GM19240 (cell line): ENCODE results near the gene TRAPPC12.
"Not testable (repeated sequence)": the region's sequence is repeated elsewhere in the genome, so short reads cannot be mapped to it uniquely, and the experiment has no call there.

ENCODE experiments used
- DNase-seq: peaks from one replicate; pipeline ENCODE4 v3.0.0; 2011; ENCODE audit warnings: low spot score; ENCODE audit not compliant: insufficient read length

TRAPPC12 gene

GRCh38 chr2:3379647-3380534 is at the start of gene TRAPPC12:
Gene TRAPPC12, plus strand, starts transcription at chr2:3379694. Its CDS starts 7,930 bp downstream, at chr2:3387624.
- peak; percentile 62 for DNase-seq

GRCh38 chr2:3332133-3332532 is 47.4 kb upstream of the TRAPPC12 start:
- DNase-seq, result no peak

GRCh38 chr2:3334392-3335345 is 44.8 kb upstream of the TRAPPC12 start:
- no peak for DNase-seq

GRCh38 chr2:3336844-3337243 is 42.6 kb upstream of the TRAPPC12 start:
- DNase-seq, result no peak

GRCh38 chr2:3338340-3338739 is 41.2 kb upstream of the TRAPPC12 start:
- DNase-seq, result no peak

GRCh38 chr2:3340144-3340543 is 39.4 kb upstream of the TRAPPC12 start:
- DNase-seq, result no peak

GRCh38 chr2:3341336-3341735 is 38.2 kb upstream of the TRAPPC12 start:
- DNase-seq, result no peak

GRCh38 chr2:3342324-3342723 is 37.2 kb upstream of the TRAPPC12 start:
- no peak for DNase-seq

GRCh38 chr2:3343012-3343411 is 36.5 kb upstream of the TRAPPC12 start:
- DNase-seq, result no peak

- DNase-seq, result no peak
Measured at GRCh38 chr2:3344897-3345296, 34.6 kb upstream of the TRAPPC12 start.

- DNase-seq, result no peak
Measured at GRCh38 chr2:3345621-3346020, 33.9 kb upstream of the TRAPPC12 start.

- DNase-seq, result no peak
Measured at GRCh38 chr2:3348767-3349166, 30.7 kb upstream of the TRAPPC12 start.

- no peak for DNase-seq
Measured at GRCh38 chr2:3349211-3349693, 30.2 kb upstream of the TRAPPC12 start.

- DNase-seq, result no peak
Measured at GRCh38 chr2:3354986-3355385, 24.5 kb upstream of the TRAPPC12 start.

GRCh38 chr2:3355951-3356569 is 23.4 kb upstream of the TRAPPC12 start:
- DNase-seq, result no peak

- no peak for DNase-seq
Measured at GRCh38 chr2:3356799-3357198, 22.7 kb upstream of the TRAPPC12 start.

GRCh38 chr2:3357446-3357845 is 22.0 kb upstream of the TRAPPC12 start:
- DNase-seq, result not testable (repeated sequence)

- DNase-seq, result no peak
Measured at GRCh38 chr2:3357926-3358325, 21.6 kb upstream of the TRAPPC12 start.

GRCh38 chr2:3361518-3362389 is 17.7 kb upstream of the TRAPPC12 start:
- DNase-seq, result no peak

GRCh38 chr2:3365219-3365618 is 14.3 kb upstream of the TRAPPC12 start:
- DNase-seq, result no peak
